Hematopoietic multipotent progenitor cell treated with erythropoietin and hydrocortisone succinate and interleukin-3 and kit ligand, for 15 days (in vitro differentiated cells): ENCODE data around the gene KLK6.

ENCODE experiments used
- DNase-seq: peaks from one replicate; pipeline ENCODE4 v3.0.0-alpha.2; 2015; ENCODE audit warnings: low spot score

KLK6 gene

GRCh38 chr19:50969413-50969760, at the start of gene KLK6:
TSS of gene KLK6 (minus strand) at chr19:50969591. CDS start at chr19:50968104, 1,487 bp downstream.
- no peak for DNase-seq

DNA sequence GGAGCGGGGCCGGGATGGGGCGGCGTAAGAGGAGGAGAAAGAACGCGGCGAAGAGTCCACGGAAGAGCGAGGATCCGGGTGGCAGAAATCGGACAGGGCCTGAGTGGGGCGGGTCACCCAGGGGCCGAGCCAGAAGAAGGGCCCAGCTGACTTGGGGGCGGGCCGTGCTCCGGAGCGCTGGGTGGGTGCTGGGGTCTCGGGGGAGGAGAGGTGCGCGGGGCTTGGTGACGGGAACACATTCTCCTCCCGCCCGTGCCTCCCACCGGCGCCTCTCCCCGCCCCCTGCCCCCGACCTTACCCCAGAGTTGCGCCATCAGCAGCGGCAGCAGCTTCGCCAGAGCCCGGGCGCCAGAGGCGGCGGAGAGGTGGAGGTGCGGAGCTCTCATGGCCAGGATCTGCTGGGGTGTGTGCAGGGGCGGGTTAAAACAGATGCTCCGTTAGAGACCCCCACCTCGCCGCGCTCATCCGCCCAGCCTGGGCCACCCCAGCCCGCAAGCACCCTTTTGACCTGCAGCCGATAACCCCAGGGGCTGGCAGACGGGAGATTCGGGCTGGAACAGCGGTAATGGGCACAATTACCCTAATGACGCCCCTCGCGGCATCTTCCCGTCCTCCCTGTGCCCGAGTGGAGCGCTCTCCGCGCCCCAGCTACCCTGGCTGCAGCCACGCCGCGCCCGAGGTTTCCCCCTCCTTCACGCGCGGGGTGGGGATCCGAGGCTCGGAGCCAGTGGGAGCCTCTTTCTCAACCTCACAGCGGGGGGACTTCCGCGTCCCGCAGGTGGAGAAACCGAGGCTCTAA, 49.6 kb upstream of the KLK6 start:
- DNase-seq: no peak

GRCh38 chr19:51016798-51017683, 47.6 kb upstream of the KLK6 start:
- peak; percentile 60 for DNase-seq

- no peak for DNase-seq
These were observed 46.4 kb upstream of the KLK6 start for GRCh38 chr19:51015691-51016267.

- no peak for DNase-seq
These were observed 44.9 kb upstream of the KLK6 start for GRCh38 chr19:51014242-51014641.

GRCh38 chr19:51012661-51013190, 43.3 kb upstream of the KLK6 start:
- no peak for DNase-seq

DNA sequence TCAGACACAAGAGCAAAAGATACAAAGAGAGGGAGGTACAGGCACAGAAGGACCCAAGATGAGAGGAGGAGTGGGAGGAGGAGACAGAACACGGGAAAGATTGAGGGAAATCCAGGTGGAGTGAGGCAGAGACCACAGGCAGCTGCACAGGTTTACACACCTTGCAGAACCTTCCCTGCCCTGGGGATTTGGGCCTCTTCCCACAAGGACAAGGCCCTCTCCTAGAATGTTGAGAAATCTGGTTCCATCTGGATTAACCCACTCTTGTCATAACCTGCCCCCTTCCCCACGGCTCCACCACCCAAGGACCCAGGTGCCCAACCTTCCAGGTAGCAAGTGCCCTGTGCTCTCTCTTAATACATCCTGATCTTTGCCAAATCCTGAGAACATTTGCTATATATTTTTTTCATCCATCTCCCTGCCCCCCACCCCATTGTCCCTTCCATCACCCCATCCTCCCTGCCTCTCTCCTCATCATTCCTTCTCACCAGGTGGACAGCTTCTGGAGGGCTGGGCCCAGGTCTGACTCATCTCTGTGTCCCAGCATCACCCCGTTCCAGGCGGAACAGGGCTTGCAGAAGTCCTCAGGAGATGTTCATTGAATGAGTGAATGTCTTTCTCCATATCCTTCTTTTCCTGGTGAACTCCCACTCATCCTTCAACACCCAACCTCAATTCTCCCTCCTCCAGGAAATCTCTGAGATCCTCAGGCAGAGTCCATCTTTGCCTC, 40.8 kb upstream of the KLK6 start:
- DNase-seq: no peak

GRCh38 chr19:51009061-51009891, 39.9 kb upstream of the KLK6 start:
- no peak for DNase-seq

- no peak for DNase-seq
These were observed 38.1 kb upstream of the KLK6 start for GRCh38 chr19:51007488-51007887.

GRCh38 chr19:51006406-51006805, 37.0 kb upstream of the KLK6 start:
- DNase-seq: no peak

DNA sequence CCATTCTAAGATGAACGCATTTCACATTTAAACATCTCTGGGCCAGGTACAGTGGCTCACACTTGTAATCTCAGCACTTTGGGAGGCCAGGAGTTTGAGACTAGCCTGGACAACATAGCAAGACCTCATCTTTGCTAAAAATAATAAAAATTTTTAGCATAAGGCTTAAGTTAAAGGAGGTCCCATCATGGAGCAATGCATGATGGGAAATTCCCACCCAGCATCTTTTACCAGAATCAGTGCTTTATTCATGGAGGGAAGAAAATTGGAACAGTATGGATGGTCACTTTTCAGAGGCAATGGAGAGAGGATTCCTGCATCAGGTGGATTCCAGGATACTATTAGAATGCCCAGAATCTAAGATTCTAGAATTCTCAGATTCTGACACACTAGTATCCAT, 35.9 kb upstream of the KLK6 start:
- no peak for DNase-seq

GRCh38 chr19:51003316-51003715, 33.9 kb upstream of the KLK6 start:
- no peak for DNase-seq

GRCh38 chr19:51002542-51003311, 33.3 kb upstream of the KLK6 start:
- DNase-seq: peak; percentile 59

DNA sequence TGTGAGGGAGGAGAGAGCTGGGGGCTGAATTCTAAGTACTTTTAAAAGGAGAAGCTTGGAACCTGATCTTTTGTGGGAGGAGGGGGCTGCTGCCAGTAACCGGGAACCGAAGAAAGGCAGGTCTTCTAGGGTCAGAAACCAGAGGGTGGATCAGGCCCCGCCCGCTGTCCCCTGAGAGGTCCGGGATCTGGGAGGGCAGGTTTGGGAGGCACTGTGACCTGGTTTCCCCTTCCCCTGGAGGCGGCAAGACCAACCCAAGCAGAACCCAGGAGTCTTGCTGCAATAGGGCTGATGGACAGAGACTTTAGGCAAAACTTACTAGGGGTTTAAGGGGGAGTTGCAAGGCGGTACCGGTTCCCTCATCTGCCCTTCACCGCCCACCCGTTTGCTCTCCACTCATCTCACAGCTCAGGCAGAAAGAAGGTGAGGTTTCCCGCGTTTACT, 32.7 kb upstream of the KLK6 start:
- DNase-seq: no peak

- DNase-seq: no peak
These were observed 32.1 kb upstream of the KLK6 start, which contains the start of gene KLK8 for GRCh38 chr19:51001515-51001914. TSS of gene KLK8 (minus strand) at chr19:51001604. CDS start at chr19:51001167, 437 bp downstream.

DNA sequence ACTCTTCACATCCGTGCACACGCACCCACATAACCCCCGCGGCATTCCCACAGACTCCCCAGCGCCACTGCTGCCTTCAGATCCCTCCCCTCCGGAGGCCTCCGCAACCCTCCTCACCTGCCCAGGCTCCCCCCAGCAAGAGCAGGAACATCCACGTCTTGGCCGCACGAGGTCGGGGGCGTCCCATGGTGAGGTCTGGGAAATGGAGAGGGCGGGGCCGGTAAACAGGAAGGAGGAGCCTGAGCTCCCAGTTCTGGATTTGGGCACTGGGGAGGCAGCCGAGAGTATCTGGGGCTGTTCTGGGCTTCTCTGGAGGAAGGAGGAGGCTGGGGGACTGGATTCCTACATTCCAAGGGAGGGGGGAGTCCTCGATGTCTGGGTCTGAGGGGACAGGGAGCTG, 31.6 kb upstream of the KLK6 start:
- no peak for DNase-seq

- DNase-seq: no peak
These were observed 31.0 kb upstream of the KLK6 start for GRCh38 chr19:51000426-51000825.

- DNase-seq: no peak
These were observed 29.3 kb upstream of the KLK6 start for GRCh38 chr19:50998686-50999085.

- DNase-seq: no peak
These were observed 28.7 kb upstream of the KLK6 start for GRCh38 chr19:50998061-50998460.

DNA sequence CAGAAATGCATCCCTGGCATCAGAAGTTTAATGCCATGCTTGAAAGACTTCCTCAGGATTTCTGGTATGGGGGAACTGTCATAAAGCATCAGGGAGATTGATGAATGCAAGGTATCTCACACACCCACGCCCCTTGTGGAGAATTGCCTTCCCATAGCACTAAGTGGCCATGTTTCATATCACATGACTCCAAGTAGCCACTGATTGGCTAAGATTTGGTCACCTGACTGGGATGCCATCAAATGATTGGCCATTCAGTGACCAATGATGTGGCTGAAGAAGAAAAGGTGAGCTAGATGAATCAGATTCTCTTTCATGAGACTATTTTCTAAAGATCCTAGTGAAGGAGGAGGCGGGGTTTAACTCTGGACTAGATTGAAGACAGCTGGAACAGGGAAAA, 24.7 kb upstream of the KLK6 start:
- no peak for DNase-seq
